Mammary epithelial cell (primary cell): ENCODE data around the gene ATP6V1C2.

Experiments used
- CTCF ChIP-seq, 2 donors: IDR thresholded peaks in 1 of 2; conservative IDR thresholded peaks in 1 of 2; 2 replicates each; pipeline ENCODE4 v1.5.1; 2011 to 2012; ENCODE audit warnings: inconsistent platforms in 2 of 2, low read length in 2 of 2, mild to moderate bottlenecking in 2 of 2, control low read depth in 1 of 2, low read depth in 1 of 2; ENCODE audit not compliant: insufficient read depth in 1 of 2; ENCODE audit errors: extremely low read depth in 1 of 2
- EZH2 ChIP-seq: IDR thresholded peaks from 2 replicates; pipeline ENCODE4 v1.6.1; 2012; ENCODE audit warnings: low read length, inconsistent platforms, borderline replicate concordance

- no peak for TF ChIP-seq EZH2
- TF ChIP-seq CTCF (conservative IDR thresholded peaks at IDR 0.05 in 1 of 2, IDR thresholded peaks at IDR 0.05 in 1 of 2; ENCODE audit: extremely low read depth in 1 of 2, insufficient read depth in 1 of 2, low read depth in 1 of 2, low read length in 2 of 2), result no peak
Observed at GRCh38 chr2:10771786-10772185, 50.4 kb downstream of the ATP6V1C2 start.
